H1 (cell line): ENCODE results near the gene RIT2. TPM values are rescaled to one million over a fixed set of nuclear protein-coding genes. Genes with fewer than 3 reads are reported as not detected.

Experiments used
- CTCF ChIA-PET: fragments of 300-600 bp; sonication (Branson Sonifier 250); formaldehyde crosslinking; loops from one replicate; lab custom pipeline; 2021; ENCODE audit not compliant: partially characterized antibody; lab: Charles Lee
- POLR2A ChIA-PET: fragments of 300-600 bp; sonication (Branson Sonifier 250); formaldehyde crosslinking; loops from one replicate; lab custom pipeline; 2021; ENCODE audit warnings: inconsistent platforms; ENCODE audit not compliant: partially characterized antibody; lab: Charles Lee
- DNase-seq, 2 experiments: peaks; one replicate each; pipeline versions ENCODE4 v3.0.0 to v3.0.0-alpha.2; 2010 to 2022; ENCODE audit warnings: low spot score in 2 of 2, low read depth in 1 of 2, mixed read lengths in 1 of 2
- FAIRE-seq: peaks from 2 replicates; lab custom pipeline; 2011; peaks lifted over from hg19 to GRCh38; lab: Jason Lieb, UNC
- H2AFZ ChIP-seq: 2 replicates; pipeline ENCODE4 v1.8.1; 2012; ENCODE audit warnings: low read length, inconsistent platforms
- H2AK5ac ChIP-seq: 2 replicates; pipeline ENCODE4 v1.6.1; 2013; ENCODE audit warnings: low read depth, low read length
- H2BK120ac ChIP-seq: replicated peaks from 2 replicates; pipeline ENCODE3; 2013; ENCODE audit warnings: low read depth, low read length, inconsistent platforms
- H2BK12ac ChIP-seq: 2 replicates; pipeline ENCODE4 v1.6.1; 2013; ENCODE audit warnings: low read depth, low read length
- H2BK15ac ChIP-seq: 2 replicates; pipeline ENCODE4 v1.6.1; 2013; ENCODE audit warnings: low read length
- H2BK20ac ChIP-seq: 2 replicates; pipeline ENCODE4 v1.6.1; 2013; ENCODE audit warnings: low read length
- H2BK5ac ChIP-seq: 2 replicates; pipeline ENCODE4 v1.6.1; 2013; ENCODE audit warnings: low read depth, low read length
- H3K14ac ChIP-seq: 2 replicates; pipeline ENCODE4 v1.6.1; 2013; ENCODE audit warnings: inconsistent platforms; ENCODE audit not compliant: insufficient read length
- H3K18ac ChIP-seq: 2 replicates; pipeline ENCODE4 v1.6.1; 2013; ENCODE audit warnings: low read length; ENCODE audit errors: extremely low read depth
- H3K23ac ChIP-seq: 2 replicates; pipeline ENCODE4 v1.6.1; 2013; ENCODE audit warnings: inconsistent platforms; ENCODE audit not compliant: insufficient read length
- H3K23me2 ChIP-seq: 2 replicates; pipeline ENCODE4 v1.6.1; 2013; ENCODE audit warnings: low read depth, low read length
- H3K27ac ChIP-seq: 2 replicates; pipeline ENCODE4 v1.6.1; 2011; ENCODE audit warnings: low read depth, low read length, inconsistent platforms
- H3K27me3 ChIP-seq, 4 experiments: replicated peaks in 1 of 4; 1 replicate in 1 of 4; 2 replicates in 3 of 4; pipeline versions ENCODE4 v1.6.1 to v1.8.1; 2011 to 2013; ENCODE audit warnings: low read length in 3 of 4, mild to moderate bottlenecking in 3 of 4, inconsistent platforms in 2 of 4, mixed read lengths in 2 of 4, moderate library complexity in 1 of 4; ENCODE audit not compliant: control insufficient read depth in 3 of 4, insufficient read depth in 3 of 4; ENCODE audit errors: extremely low read depth in 1 of 4
- H3K36me3 ChIP-seq, 4 experiments: 2 replicates each; pipeline versions ENCODE4 v1.6.1 to v1.8.1; 2011 to 2013; ENCODE audit warnings: mild to moderate bottlenecking in 4 of 4, low read length in 3 of 4, moderate library complexity in 2 of 4, control low read depth in 1 of 4, inconsistent platforms in 1 of 4; ENCODE audit not compliant: insufficient read depth in 4 of 4, control insufficient read depth in 2 of 4
- H3K4ac ChIP-seq: replicated peaks from 2 replicates; pipeline ENCODE3; 2013; ENCODE audit warnings: low read length, low read depth, mixed read lengths, inconsistent platforms; ENCODE audit not compliant: insufficient read length
- H3K4me1 ChIP-seq, 4 experiments: replicated peaks in 1 of 4; 1 replicate in 1 of 4; 2 replicates in 3 of 4; pipeline versions ENCODE4 v1.6.1 to v1.8.1; 2011 to 2013; ENCODE audit warnings: low read length in 3 of 4, inconsistent platforms in 2 of 4, mixed read lengths in 1 of 4; ENCODE audit not compliant: insufficient read depth in 4 of 4, control insufficient read depth in 3 of 4
- H3K4me2 ChIP-seq, 2 experiments: 2 replicates each; pipeline versions ENCODE4 v1.6.1 to v1.8.1; 2011 to 2013; ENCODE audit warnings: low read depth in 2 of 2, low read length in 2 of 2, control low read depth in 1 of 2, inconsistent platforms in 1 of 2, mild to moderate bottlenecking in 1 of 2; ENCODE audit not compliant: insufficient read depth in 1 of 2
- H3K4me3 ChIP-seq, 4 experiments: fragments of 200-600, 300-600 bp in 1 of 4; sonication (generic), shearing (Covaris generic), sonication (Bioruptor Twin) in 1 of 4; 2 replicates each; pipeline versions ENCODE4 v1.5.1 to v1.8.1; 2011 to 2016; ENCODE audit warnings: low read length in 4 of 4, low read depth in 3 of 4, control low read depth in 2 of 4, inconsistent platforms in 2 of 4, mild to moderate bottlenecking in 2 of 4, mixed read lengths in 1 of 4, moderate library complexity in 1 of 4; ENCODE audit not compliant: insufficient read depth in 2 of 4; ENCODE audit errors: extremely low read depth in 1 of 4
- H3K56ac ChIP-seq: replicated peaks from 2 replicates; pipeline ENCODE3; 2013; ENCODE audit warnings: low read depth, mild to moderate bottlenecking, mixed read lengths, low read length, inconsistent platforms; ENCODE audit not compliant: insufficient read length
- H3K79me1 ChIP-seq: 2 replicates; pipeline ENCODE4 v1.6.1; 2013; ENCODE audit warnings: low read depth, low read length, control low read depth
- H3K79me2 ChIP-seq, 2 experiments: 2 replicates each; pipeline versions ENCODE4 v1.6.1 to v1.8.1; 2012 to 2013; ENCODE audit warnings: low read length in 2 of 2, mild to moderate bottlenecking in 2 of 2, inconsistent platforms in 1 of 2; ENCODE audit not compliant: insufficient read depth in 2 of 2, control insufficient read depth in 1 of 2
- H3K9ac ChIP-seq, 4 experiments: replicated peaks in 1 of 4; 1 replicate in 1 of 4; 2 replicates in 3 of 4; pipeline versions ENCODE4 v1.6.1 to v1.8.1; 2011 to 2013; ENCODE audit warnings: low read depth in 3 of 4, low read length in 3 of 4, control low read depth in 2 of 4, mild to moderate bottlenecking in 2 of 4, moderate library complexity in 2 of 4, inconsistent platforms in 1 of 4; ENCODE audit errors: extremely low read depth in 1 of 4
- H3K9me3 ChIP-seq, 2 experiments: 2 replicates each; pipeline versions ENCODE4 v1.6.1 to v1.8.1; 2012 to 2013; ENCODE audit warnings: mild to moderate bottlenecking in 2 of 2, moderate library complexity in 2 of 2, control low read depth in 1 of 2, inconsistent platforms in 1 of 2, low read depth in 1 of 2, low read length in 1 of 2, mixed read lengths in 1 of 2; ENCODE audit not compliant: insufficient read depth in 2 of 2
- H4K20me1 ChIP-seq, 2 experiments: replicated peaks in 1 of 2; 2 replicates each; pipeline versions ENCODE3 to v1.8.1; 2011 to 2013; ENCODE audit warnings: inconsistent platforms in 2 of 2, low read length in 2 of 2, mild to moderate bottlenecking in 1 of 2; ENCODE audit not compliant: insufficient read depth in 2 of 2, control insufficient read depth in 1 of 2
- H4K5ac ChIP-seq: 2 replicates; pipeline ENCODE4 v1.6.1; 2013; ENCODE audit warnings: low read length, low read depth, mixed read lengths, inconsistent platforms; ENCODE audit not compliant: insufficient read length
- H4K8ac ChIP-seq: 2 replicates; pipeline ENCODE4 v1.8.0; 2013; ENCODE audit warnings: mild to moderate bottlenecking, moderate library complexity, low read length, inconsistent platforms; ENCODE audit not compliant: insufficient read depth; ENCODE audit errors: extremely low read depth
- H4K91ac ChIP-seq: replicated peaks from 2 replicates; pipeline ENCODE3; 2013; ENCODE audit warnings: low read length, mixed read lengths, inconsistent platforms; ENCODE audit not compliant: insufficient read length
- SIN3A ChIP-seq, 2 experiments: IDR thresholded peaks in 1 of 2; conservative IDR thresholded peaks in 1 of 2; 2 replicates each; pipeline ENCODE4 v1.6.1; 2011 to 2012; ENCODE audit warnings: low read length in 2 of 2, improper control_type of control experiment in 1 of 2, low read depth in 1 of 2, mild to moderate bottlenecking in 1 of 2
- SP1 ChIP-seq: IDR thresholded peaks from 2 replicates; pipeline ENCODE4 v1.6.1; 2011; ENCODE audit warnings: low read depth, low read length
- WGBS, 2 experiments: shearing (Covaris generic) in 1 of 2; methylation state at CpG; one replicate each; pipeline versions ENCODE4 v1.1.6 to v1.1.7; 2013 to 2015; ENCODE audit warnings: low lambda C conversion rate in 2 of 2, mixed read lengths in 2 of 2, inconsistent platforms in 1 of 2, low coverage in 1 of 2, missing lambda C conversion rate in 1 of 2; ENCODE audit not compliant: insufficient replicate concordance in 2 of 2, insufficient coverage in 1 of 2, insufficient read length in 1 of 2; ENCODE audit errors: extremely low coverage in 1 of 2, missing lambda C conversion rate in 1 of 2; 5-methylcytosine and 5-hydroxymethylcytosine counted together
- polyA plus RNA-seq, 7 experiments: library from polyadenylated mRNA; depleted of rRNA in 3 of 7; stranded (reverse) in 5 of 7; unstranded in 2 of 7; fragments of >200 nt in 5 of 7; fragments of 200-250 nt in 2 of 7; gene quantifications; 1 replicate in 5 of 7; 2 replicates in 1 of 7; 4 replicates in 1 of 7; pipeline versions ENCODE4 v1.2.1 to v1.2.3, GENCODE V29; 2011 to 2013; ENCODE audit warnings: missing spikeins in 2 of 7, mixed read lengths in 2 of 7
- total RNA-seq: library from RNA; stranded (reverse); fragmentation: NEBNext Ultra II Directional; extraction: Animal tissue kit (Norgen Biotek cat#: 25700); gene quantifications from 2 replicates; pipeline ENCODE4 v1.2.1, GENCODE V29; 2021

Gene RIT2
- total and polyA plus RNA-seq, 2 of the 8 experiments (the other 6 are each of a cell fraction or from before 2014, with no cell fraction given), result 0.67 to 3.2 TPM

DNA sequence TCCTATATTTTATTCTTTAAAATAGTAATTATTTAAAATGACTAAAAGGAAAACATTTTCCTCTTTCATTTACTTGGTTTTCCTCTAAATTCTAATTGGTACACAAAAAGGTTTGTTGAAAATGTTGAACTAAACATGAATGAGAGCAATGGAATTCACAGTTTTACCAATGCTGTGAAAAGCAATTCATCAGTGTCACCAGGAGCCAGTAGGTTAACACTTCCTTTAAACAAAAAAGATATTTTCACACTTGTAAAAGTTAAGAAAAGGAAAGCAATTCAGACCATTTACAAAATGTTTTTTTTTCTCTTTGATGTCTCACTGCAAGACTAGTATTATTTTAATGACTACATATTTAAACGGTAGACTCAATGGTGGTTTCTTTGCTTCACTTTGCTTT is 341.6 kb downstream of the RIT2 start:
- DNase-seq, result no peak
- H4K8ac ChIP-seq, result no peak overlapping the region
- WGBS, 2 experiments, result 83% methylated on average over 1 of the region's 1 CpG; no CpG with 5 or more reads in 1 of the 2 experiments
- TF ChIP-seq SP1 (no peak), SIN3A (conservative IDR thresholded peaks at IDR 0.05 in 1 of 2, IDR thresholded peaks at IDR 0.05 in 1 of 2; ENCODE audit: low read depth in 1 of 2, low read length in 2 of 2) (no peak)

More for the DNA sequence above, 341.6 kb downstream of the RIT2 start:
- POLR2A ChIA-PET, result no interaction called here
- Histone ChIP-seq H2BK120ac (no peak overlapping the region), H2AFZ (peak overlapping the region; percentile 45; the same call in 1 of the 2 replicates), H2BK20ac (no peak overlapping the region), H3K18ac (no peak overlapping the region), H3K79me2 (no peaks in the 10 kb centered on the region), H2BK5ac (no peak overlapping the region), H4K5ac (no peak overlapping the region), H3K56ac (no peak overlapping the region), H3K27me3 (no peaks in the 10 kb centered on the region), H3K4me2 (no peak overlapping the region), H4K91ac (no peak overlapping the region), H3K27ac (no peak overlapping the region), H3K4me3 (no peak overlapping the region), H3K9me3 (no peaks in the 10 kb centered on the region), H2BK12ac (no peak overlapping the region), H3K14ac (no peak overlapping the region), H3K36me3 (no peaks in the 10 kb centered on the region), H2AK5ac (no peak overlapping the region), H3K4ac (no peak overlapping the region), H2BK15ac (no peak overlapping the region), H3K9ac (peak overlapping the region in 1 of 4 experiments; percentile 34; a peak in 1 of 7 replicates), H3K23ac (no peak overlapping the region), H3K23me2 (no peaks in the 10 kb centered on the region), H4K20me1 (no peaks in the 10 kb centered on the region), H3K79me1 (no peaks in the 10 kb centered on the region), H3K4me1 (peaks cover 0 to 8% (median 0%) of the 10 kb centered on the region in 4 experiments; a peak in 1 of 7 replicates)
- FAIRE-seq, result no peak
- CTCF ChIA-PET, result no interaction called here
